Type B pancreatic cell (in vitro differentiated cells): Measurements from ENCODE around the gene MRPL39. TPM values are rescaled to one million over a fixed set of nuclear protein-coding genes. Genes with fewer than 3 reads are reported as not detected.
A peak's percentile ranks its signal among the peaks of the same experiment; 100 is the strongest.

Experiments used
- DNase-seq: peaks from one replicate; pipeline ENCODE4 v3.0.0; 2021; ENCODE audit warnings: mixed read lengths; ENCODE audit not compliant: unreplicated experiment; ENCODE audit errors: extremely low spot score
- H3K27ac Mint-ChIP-seq: 2 replicates; pipeline ENCODE4 v1.8.0; 2021; ENCODE audit warnings: mild to moderate bottlenecking, mixed read lengths
- H3K27me3 Mint-ChIP-seq: 2 replicates; pipeline ENCODE4 v1.8.0; 2021; ENCODE audit warnings: mixed read lengths
- H3K36me3 Mint-ChIP-seq: 2 replicates; pipeline ENCODE4 v1.8.0; 2021; ENCODE audit warnings: mixed read lengths
- H3K4me1 Mint-ChIP-seq: one replicate; pipeline ENCODE4 v1.8.0; 2021; ENCODE audit warnings: mixed read lengths; ENCODE audit not compliant: unreplicated experiment
- H3K4me3 Mint-ChIP-seq: 2 replicates; pipeline ENCODE4 v1.8.0; 2021; ENCODE audit warnings: mild to moderate bottlenecking, mixed read lengths
- H3K9me3 Mint-ChIP-seq: 2 replicates; pipeline ENCODE4 v1.8.0; 2021; ENCODE audit warnings: mixed read lengths
- total RNA-seq: library from RNA; stranded (reverse); gene quantifications from 2 replicates; pipeline ENCODE4 v1.2.1, GENCODE V29; 2021; ENCODE audit warnings: low replicate concordance
- TF ChIP-seq, protein P1 (sequence below): fragments of 200-600 bp; sonication (generic); conservative IDR thresholded peaks from 2 replicates; pipeline ENCODE4 v1.5.0; 2021; ENCODE audit warnings: antibody characterized with exemption, mild to moderate bottlenecking

MRPL39 gene
- total RNA-seq, 1 donor from 2014 or later, result 36.3 TPM

GRCh38 chr21:25561668-25562641 lies 45.3 kb downstream of the MRPL39 start:
- peaks cover 8% of the 10 kb centered on the region for H3K36me3 Mint-ChIP-seq
- peak overlapping the region; percentile 87 for H3K4me3 Mint-ChIP-seq
- no peak overlapping the region for H3K27ac Mint-ChIP-seq
- no peak for DNase-seq
- no peaks in the 10 kb centered on the region for H3K4me1 Mint-ChIP-seq
- H3K9me3 Mint-ChIP-seq, result no peaks in the 10 kb centered on the region
- TF ChIP-seq, protein P1, sequence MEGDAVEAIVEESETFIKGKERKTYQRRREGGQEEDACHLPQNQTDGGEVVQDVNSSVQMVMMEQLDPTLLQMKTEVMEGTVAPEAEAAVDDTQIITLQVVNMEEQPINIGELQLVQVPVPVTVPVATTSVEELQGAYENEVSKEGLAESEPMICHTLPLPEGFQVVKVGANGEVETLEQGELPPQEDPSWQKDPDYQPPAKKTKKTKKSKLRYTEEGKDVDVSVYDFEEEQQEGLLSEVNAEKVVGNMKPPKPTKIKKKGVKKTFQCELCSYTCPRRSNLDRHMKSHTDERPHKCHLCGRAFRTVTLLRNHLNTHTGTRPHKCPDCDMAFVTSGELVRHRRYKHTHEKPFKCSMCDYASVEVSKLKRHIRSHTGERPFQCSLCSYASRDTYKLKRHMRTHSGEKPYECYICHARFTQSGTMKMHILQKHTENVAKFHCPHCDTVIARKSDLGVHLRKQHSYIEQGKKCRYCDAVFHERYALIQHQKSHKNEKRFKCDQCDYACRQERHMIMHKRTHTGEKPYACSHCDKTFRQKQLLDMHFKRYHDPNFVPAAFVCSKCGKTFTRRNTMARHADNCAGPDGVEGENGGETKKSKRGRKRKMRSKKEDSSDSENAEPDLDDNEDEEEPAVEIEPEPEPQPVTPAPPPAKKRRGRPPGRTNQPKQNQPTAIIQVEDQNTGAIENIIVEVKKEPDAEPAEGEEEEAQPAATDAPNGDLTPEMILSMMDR, result peak; percentile 39
- peaks cover 28% of the 10 kb centered on the region for H3K27me3 Mint-ChIP-seq

- Mint-ChIP-seq H3K27ac (no peak overlapping the region), H3K4me1 (no peaks in the 10 kb centered on the region), H3K9me3 (no peaks in the 10 kb centered on the region), H3K27me3 (peaks cover 28% of the 10 kb centered on the region), H3K36me3 (peaks cover 8% of the 10 kb centered on the region), H3K4me3 (peak overlapping the region; percentile 87)
- DNase-seq, result no peak
- TF ChIP-seq, protein P1, result no peak
Measured at GRCh38 chr21:25560891-25561290, 46.4 kb downstream of the MRPL39 start.

- DNase-seq, result no peak
- peaks cover 8% of the 10 kb centered on the region for H3K36me3 Mint-ChIP-seq
- H3K4me1 Mint-ChIP-seq, result no peaks in the 10 kb centered on the region
- no peak overlapping the region for H3K4me3 Mint-ChIP-seq
- H3K27me3 Mint-ChIP-seq, result peaks cover 28% of the 10 kb centered on the region
- no peak overlapping the region for H3K27ac Mint-ChIP-seq
- no peaks in the 10 kb centered on the region for H3K9me3 Mint-ChIP-seq
- TF ChIP-seq, protein P1, result no peak
Measured at GRCh38 chr21:25560271-25560685, 47.0 kb downstream of the MRPL39 start.

GRCh38 chr21:25559746-25560145 lies 47.5 kb downstream of the MRPL39 start:
- Mint-ChIP-seq H3K27ac (no peak overlapping the region), H3K27me3 (peaks cover 28% of the 10 kb centered on the region), H3K36me3 (peaks cover 8% of the 10 kb centered on the region), H3K9me3 (no peaks in the 10 kb centered on the region), H3K4me1 (no peaks in the 10 kb centered on the region), H3K4me3 (no peak overlapping the region)
- DNase-seq, result no peak
- TF ChIP-seq, protein P1, result no peak

DNA sequence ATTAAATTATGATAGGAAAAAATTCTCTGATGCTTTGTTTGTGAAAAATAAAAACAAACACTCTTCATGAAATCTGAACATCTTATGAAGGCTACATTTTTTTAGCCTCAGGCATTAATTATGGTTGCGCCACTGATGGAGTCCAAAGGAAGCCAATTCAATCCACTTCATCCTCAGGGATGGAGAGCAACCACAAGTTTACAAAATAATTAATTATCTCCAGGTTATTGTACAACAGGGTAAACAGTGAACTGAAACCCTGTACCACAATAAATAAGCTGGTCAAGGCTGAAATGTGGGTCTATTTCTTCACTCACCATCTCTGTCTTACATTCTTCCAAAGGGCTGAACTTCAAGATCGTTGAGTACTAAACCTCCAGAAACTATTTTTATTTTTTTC lies 49.2 kb downstream of the MRPL39 start:
- TF ChIP-seq, protein P1, result no peak
- no peaks in the 10 kb centered on the region for H3K9me3 Mint-ChIP-seq
- H3K36me3 Mint-ChIP-seq, result peaks cover 8% of the 10 kb centered on the region
- no peak for DNase-seq
- H3K4me1 Mint-ChIP-seq, result no peaks in the 10 kb centered on the region
- H3K27ac Mint-ChIP-seq, result no peak overlapping the region
- no peak overlapping the region for H3K4me3 Mint-ChIP-seq
- peaks cover 20% of the 10 kb centered on the region for H3K27me3 Mint-ChIP-seq
